ENCODE data around the gene USP36. TPM values are rescaled to one million over a fixed set of nuclear protein-coding genes. Genes with fewer than 3 reads are reported as not detected.
A peak's percentile ranks its signal among the peaks of the same experiment; 100 is the strongest.

The USP36 gene
- total RNA-seq, 1 donor, result 30.8 TPM

DNA sequence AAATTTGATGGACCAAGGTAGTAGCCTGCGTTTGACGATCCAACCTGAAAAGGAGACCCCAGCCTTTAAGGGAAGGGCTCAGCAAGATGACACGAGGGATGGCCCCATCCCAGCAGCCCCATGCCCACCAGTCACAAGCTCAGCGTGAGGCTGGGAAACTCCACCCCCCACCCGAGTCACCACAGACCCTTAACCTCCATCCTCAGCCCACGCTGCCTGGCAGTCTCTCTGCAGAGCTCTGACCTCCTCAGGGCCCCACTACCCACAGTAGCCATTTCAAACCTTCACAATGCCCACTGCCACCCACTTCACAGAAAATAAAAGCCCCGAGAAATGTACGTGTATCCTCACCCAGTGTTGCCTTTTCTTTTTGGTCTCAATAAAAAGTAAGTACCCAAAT is 18.7 kb downstream of the USP36 start:
- DNase-seq (ENCODE audit: insufficient read length, low spot score, missing footprints), result no peak
- Histone ChIP-seq H3K79me2 (ENCODE audit: insufficient read depth, low read length) (peaks cover 54% of the 10 kb centered on the region), H3K9me3 (ENCODE audit: low read depth, low read length) (no peaks in the 10 kb centered on the region), H3K4me1 (ENCODE audit: insufficient read depth, low read length) (peaks cover 14% of the 10 kb centered on the region), H3K4me2 (ENCODE audit: insufficient read depth, low read length) (peak overlapping the region; percentile 31), H4K20me1 (ENCODE audit: insufficient read depth, low read length) (peaks cover 10% of the 10 kb centered on the region), H2AFZ (ENCODE audit: low read length) (no peak overlapping the region), H3K4me3 (ENCODE audit: insufficient read depth, low read length) (no peak overlapping the region), H3K27ac (ENCODE audit: low read depth, low read length) (peak overlapping the region; percentile 75), H3K36me3 (ENCODE audit: insufficient read depth, low read length) (peaks cover 71% of the 10 kb centered on the region), H3K27me3 (ENCODE audit: insufficient read depth, low read length) (no peaks in the 10 kb centered on the region)
- TF ChIP-seq, protein P1, sequence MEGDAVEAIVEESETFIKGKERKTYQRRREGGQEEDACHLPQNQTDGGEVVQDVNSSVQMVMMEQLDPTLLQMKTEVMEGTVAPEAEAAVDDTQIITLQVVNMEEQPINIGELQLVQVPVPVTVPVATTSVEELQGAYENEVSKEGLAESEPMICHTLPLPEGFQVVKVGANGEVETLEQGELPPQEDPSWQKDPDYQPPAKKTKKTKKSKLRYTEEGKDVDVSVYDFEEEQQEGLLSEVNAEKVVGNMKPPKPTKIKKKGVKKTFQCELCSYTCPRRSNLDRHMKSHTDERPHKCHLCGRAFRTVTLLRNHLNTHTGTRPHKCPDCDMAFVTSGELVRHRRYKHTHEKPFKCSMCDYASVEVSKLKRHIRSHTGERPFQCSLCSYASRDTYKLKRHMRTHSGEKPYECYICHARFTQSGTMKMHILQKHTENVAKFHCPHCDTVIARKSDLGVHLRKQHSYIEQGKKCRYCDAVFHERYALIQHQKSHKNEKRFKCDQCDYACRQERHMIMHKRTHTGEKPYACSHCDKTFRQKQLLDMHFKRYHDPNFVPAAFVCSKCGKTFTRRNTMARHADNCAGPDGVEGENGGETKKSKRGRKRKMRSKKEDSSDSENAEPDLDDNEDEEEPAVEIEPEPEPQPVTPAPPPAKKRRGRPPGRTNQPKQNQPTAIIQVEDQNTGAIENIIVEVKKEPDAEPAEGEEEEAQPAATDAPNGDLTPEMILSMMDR (IDR thresholded peaks at IDR 0.05; ENCODE audit: extremely low read depth, low read depth, low read length), result no peak

DNA sequence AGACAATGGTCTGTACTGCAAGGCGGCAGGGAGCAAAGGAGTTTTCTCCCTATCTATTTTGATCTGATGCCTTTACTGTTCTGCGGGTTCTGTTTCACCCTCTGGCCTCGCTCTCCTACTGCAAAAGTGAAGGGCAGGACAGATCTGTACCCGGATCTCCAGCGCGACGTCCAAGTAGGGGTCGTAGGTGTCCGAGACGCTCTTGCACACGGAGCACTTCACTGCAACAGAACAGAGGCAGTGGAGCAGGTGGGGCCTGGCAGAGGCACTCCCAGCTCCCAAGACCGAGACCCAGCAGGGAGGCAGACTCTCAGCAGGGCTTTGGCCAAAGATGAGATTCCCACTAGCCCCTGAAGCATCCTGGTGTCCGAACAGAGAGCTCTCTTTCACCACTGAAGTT is 19.8 kb downstream of the USP36 start:
- Histone ChIP-seq H2AFZ (ENCODE audit: low read length) (no peak overlapping the region), H3K27me3 (ENCODE audit: insufficient read depth, low read length) (no peaks in the 10 kb centered on the region), H3K79me2 (ENCODE audit: insufficient read depth, low read length) (peaks cover 50% of the 10 kb centered on the region), H4K20me1 (ENCODE audit: insufficient read depth, low read length) (peaks cover 10% of the 10 kb centered on the region), H3K4me2 (ENCODE audit: insufficient read depth, low read length) (no peak overlapping the region), H3K4me1 (ENCODE audit: insufficient read depth, low read length) (peaks cover 14% of the 10 kb centered on the region), H3K4me3 (ENCODE audit: insufficient read depth, low read length) (no peak overlapping the region), H3K27ac (ENCODE audit: low read depth, low read length) (no peak overlapping the region), H3K9me3 (ENCODE audit: low read depth, low read length) (no peaks in the 10 kb centered on the region), H3K36me3 (ENCODE audit: insufficient read depth, low read length) (peaks cover 67% of the 10 kb centered on the region)
- TF ChIP-seq, protein P1 (IDR thresholded peaks at IDR 0.05; ENCODE audit: extremely low read depth, low read depth, low read length), result no peak
- no peak for DNase-seq (ENCODE audit: insufficient read length, low spot score, missing footprints)

- no peak overlapping the region for H3K27ac ChIP-seq (ENCODE audit: low read depth, low read length)
- peaks cover 14% of the 10 kb centered on the region for H3K4me1 ChIP-seq (ENCODE audit: insufficient read depth, low read length)
- H3K4me3 ChIP-seq (ENCODE audit: insufficient read depth, low read length), result no peak overlapping the region
- no peak overlapping the region for H3K4me2 ChIP-seq (ENCODE audit: insufficient read depth, low read length)
- no peaks in the 10 kb centered on the region for H3K9me3 ChIP-seq (ENCODE audit: low read depth, low read length)
- TF ChIP-seq, protein P1 (IDR thresholded peaks at IDR 0.05; ENCODE audit: extremely low read depth, low read depth, low read length), result no peak
- no peak overlapping the region for H2AFZ ChIP-seq (ENCODE audit: low read length)
- peaks cover 10% of the 10 kb centered on the region for H4K20me1 ChIP-seq (ENCODE audit: insufficient read depth, low read length)
- no peak for DNase-seq (ENCODE audit: insufficient read length, low spot score, missing footprints)
- peaks cover 44% of the 10 kb centered on the region for H3K79me2 ChIP-seq (ENCODE audit: insufficient read depth, low read length)
- peaks cover 69% of the 10 kb centered on the region for H3K36me3 ChIP-seq (ENCODE audit: insufficient read depth, low read length)
- no peaks in the 10 kb centered on the region for H3K27me3 ChIP-seq (ENCODE audit: insufficient read depth, low read length)
Measured at GRCh38 chr17:78819806-78820792, 20.5 kb downstream of the USP36 start.

- Histone ChIP-seq H3K27me3 (ENCODE audit: insufficient read depth, low read length) (no peaks in the 10 kb centered on the region), H3K9me3 (ENCODE audit: low read depth, low read length) (no peaks in the 10 kb centered on the region), H3K4me3 (ENCODE audit: insufficient read depth, low read length) (no peak overlapping the region), H4K20me1 (ENCODE audit: insufficient read depth, low read length) (peaks cover 10% of the 10 kb centered on the region), H3K36me3 (ENCODE audit: insufficient read depth, low read length) (peaks cover 66% of the 10 kb centered on the region), H3K27ac (ENCODE audit: low read depth, low read length) (no peak overlapping the region), H3K4me1 (ENCODE audit: insufficient read depth, low read length) (peaks cover 14% of the 10 kb centered on the region), H3K4me2 (ENCODE audit: insufficient read depth, low read length) (no peak overlapping the region), H3K79me2 (ENCODE audit: insufficient read depth, low read length) (peaks cover 37% of the 10 kb centered on the region), H2AFZ (ENCODE audit: low read length) (no peak overlapping the region)
- TF ChIP-seq, protein P1 (IDR thresholded peaks at IDR 0.05; ENCODE audit: extremely low read depth, low read depth, low read length), result no peak
- no peak for DNase-seq (ENCODE audit: insufficient read length, low spot score, missing footprints)
Measured at GRCh38 chr17:78819402-78819801, 21.2 kb downstream of the USP36 start.
